T-helper 1 cell treated with Interleukin-12 subunit alpha and Interleukin-12 subunit beta and Interleukin-4 antibody, amounts not matched to agents 30 μg/mL and 1 μg/mL, for 36 hours (primary cell): ENCODE measurements around the gene RAD23B.

Experiments
- H3K27ac Mint-ChIP-seq: one replicate; pipeline ENCODE4 v1.8.0; 2021; ENCODE audit warnings: mild to moderate bottlenecking, mixed read lengths
- H3K27me3 Mint-ChIP-seq: one replicate; pipeline ENCODE4 v1.8.0; 2021; ENCODE audit warnings: low read depth, mixed read lengths
- H3K36me3 Mint-ChIP-seq: one replicate; pipeline ENCODE4 v1.8.0; 2021; ENCODE audit warnings: low read depth, mixed read lengths
- H3K4me1 Mint-ChIP-seq: one replicate; pipeline ENCODE4 v1.8.0; 2021; ENCODE audit warnings: low read depth, mixed read lengths
- H3K4me3 Mint-ChIP-seq: one replicate; pipeline ENCODE4 v1.8.0; 2021; ENCODE audit warnings: mild to moderate bottlenecking, moderate library complexity, mixed read lengths
- H3K9me3 Mint-ChIP-seq: one replicate; pipeline ENCODE4 v1.8.0; 2021; ENCODE audit warnings: mixed read lengths

The RAD23B gene

DNA sequence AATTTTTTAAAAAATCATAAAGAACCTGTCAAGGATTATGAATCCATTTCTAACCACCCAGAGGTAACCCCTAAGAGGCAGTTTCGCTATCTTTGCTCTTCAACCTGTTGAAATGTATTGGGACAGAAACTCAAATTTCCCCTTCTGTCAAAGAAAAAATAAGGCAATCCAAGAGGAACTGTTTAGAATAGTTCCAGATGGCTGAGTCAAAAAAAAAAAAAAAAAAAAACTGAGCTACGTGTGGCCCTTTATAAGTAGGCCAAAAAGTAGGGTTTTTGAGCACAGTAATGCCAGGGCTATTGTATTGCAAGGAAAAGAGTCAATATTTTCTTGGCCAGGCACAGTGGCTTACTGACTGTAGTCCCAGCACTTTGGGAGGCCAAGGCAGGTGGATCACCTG is 94.9 kb downstream of the RAD23B start:
- H3K4me3 Mint-ChIP-seq, result no peak overlapping the region
- no peaks in the 10 kb centered on the region for H3K36me3 Mint-ChIP-seq
- no peak overlapping the region for H3K27ac Mint-ChIP-seq
- no peaks in the 10 kb centered on the region for H3K4me1 Mint-ChIP-seq
- H3K9me3 Mint-ChIP-seq, result no peaks in the 10 kb centered on the region
- H3K27me3 Mint-ChIP-seq, result peaks cover 4% of the 10 kb centered on the region
